ENCODE measurements around the gene USP53. TPM values are rescaled to one million over a fixed set of nuclear protein-coding genes. Genes with fewer than 3 reads are reported as not detected.

USP53 gene
- total and polyA plus RNA-seq, 2 experiments from 2014 or later: 17.1 to 27.7 TPM

DNA sequence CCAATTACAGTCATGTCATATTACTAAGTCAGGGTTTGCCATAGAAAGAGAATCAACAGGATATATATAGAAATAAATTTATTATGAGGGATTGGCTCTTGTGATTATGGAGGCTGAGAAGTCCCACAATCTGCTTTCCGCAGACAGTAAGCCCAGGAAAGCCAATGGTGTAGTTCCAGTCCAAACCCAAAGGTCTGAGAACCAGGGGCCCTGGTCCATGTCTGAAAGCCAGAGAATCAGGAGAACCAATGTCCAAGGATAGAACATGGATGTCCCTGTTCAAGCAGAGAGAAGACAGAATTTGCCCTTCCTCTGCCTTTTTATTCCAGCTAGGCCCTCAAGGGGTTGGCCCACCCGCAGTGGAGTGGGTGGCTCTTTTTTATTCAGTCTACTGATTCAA, 83.8 kb downstream of the USP53 start (continued):
- TF ChIP-seq, protein P1, sequence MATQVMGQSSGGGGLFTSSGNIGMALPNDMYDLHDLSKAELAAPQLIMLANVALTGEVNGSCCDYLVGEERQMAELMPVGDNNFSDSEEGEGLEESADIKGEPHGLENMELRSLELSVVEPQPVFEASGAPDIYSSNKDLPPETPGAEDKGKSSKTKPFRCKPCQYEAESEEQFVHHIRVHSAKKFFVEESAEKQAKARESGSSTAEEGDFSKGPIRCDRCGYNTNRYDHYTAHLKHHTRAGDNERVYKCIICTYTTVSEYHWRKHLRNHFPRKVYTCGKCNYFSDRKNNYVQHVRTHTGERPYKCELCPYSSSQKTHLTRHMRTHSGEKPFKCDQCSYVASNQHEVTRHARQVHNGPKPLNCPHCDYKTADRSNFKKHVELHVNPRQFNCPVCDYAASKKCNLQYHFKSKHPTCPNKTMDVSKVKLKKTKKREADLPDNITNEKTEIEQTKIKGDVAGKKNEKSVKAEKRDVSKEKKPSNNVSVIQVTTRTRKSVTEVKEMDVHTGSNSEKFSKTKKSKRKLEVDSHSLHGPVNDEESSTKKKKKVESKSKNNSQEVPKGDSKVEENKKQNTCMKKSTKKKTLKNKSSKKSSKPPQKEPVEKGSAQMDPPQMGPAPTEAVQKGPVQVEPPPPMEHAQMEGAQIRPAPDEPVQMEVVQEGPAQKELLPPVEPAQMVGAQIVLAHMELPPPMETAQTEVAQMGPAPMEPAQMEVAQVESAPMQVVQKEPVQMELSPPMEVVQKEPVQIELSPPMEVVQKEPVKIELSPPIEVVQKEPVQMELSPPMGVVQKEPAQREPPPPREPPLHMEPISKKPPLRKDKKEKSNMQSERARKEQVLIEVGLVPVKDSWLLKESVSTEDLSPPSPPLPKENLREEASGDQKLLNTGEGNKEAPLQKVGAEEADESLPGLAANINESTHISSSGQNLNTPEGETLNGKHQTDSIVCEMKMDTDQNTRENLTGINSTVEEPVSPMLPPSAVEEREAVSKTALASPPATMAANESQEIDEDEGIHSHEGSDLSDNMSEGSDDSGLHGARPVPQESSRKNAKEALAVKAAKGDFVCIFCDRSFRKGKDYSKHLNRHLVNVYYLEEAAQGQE (IDR thresholded peaks at IDR 0.05; ENCODE audit: unreplicated experiment): no peak
- TF ChIP-seq ZNF114 (CRISPR knock-in tag; IDR thresholded peaks at IDR 0.05): no peak

DNA sequence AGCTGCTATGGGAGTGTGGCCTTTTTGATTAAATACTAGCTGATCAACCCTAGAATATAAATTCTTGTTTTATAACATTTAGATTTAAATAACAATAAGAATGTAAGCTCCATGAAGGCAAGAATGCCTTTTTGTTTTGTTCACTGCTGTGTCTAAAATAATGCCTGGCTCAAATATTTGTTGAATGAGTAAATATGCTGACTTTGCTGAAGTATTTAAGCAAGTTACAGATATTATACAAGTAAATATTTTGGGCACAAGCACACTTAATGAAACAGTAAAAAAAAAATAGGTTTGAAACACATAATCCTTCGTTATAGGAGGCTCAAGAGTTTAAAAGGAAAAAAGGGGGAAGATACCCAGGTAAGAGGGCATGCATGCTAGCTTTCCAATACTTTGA, 85.3 kb downstream of the USP53 start:
- no peak overlapping the region for H3K27ac ChIP-seq (ENCODE audit: low read depth)
- no peaks in the 10 kb centered on the region for H4K20me1 ChIP-seq (replicated peaks; ENCODE audit: insufficient read depth)
- no peaks in the 10 kb centered on the region for H3K36me3 ChIP-seq (ENCODE audit: insufficient read depth)
- H3K4me3 ChIP-seq: no peak overlapping the region
- H3K9me3 Mint-ChIP-seq: no peaks in the 10 kb centered on the region
- no peaks in the 10 kb centered on the region for H3K9me2 ChIP-seq (ENCODE audit: insufficient read depth)
- H3K36me3 Mint-ChIP-seq (ENCODE audit: low read depth): peaks cover 29% of the 10 kb centered on the region
- H3K27me3 ChIP-seq (ENCODE audit: insufficient read depth): no peaks in the 10 kb centered on the region
- no peak overlapping the region for H3K27ac Mint-ChIP-seq
- H3K27me3 Mint-ChIP-seq (ENCODE audit: insufficient read depth, low read depth, poor library complexity): peaks cover 21% of the 10 kb centered on the region
- no peak overlapping the region for H3K4me2 ChIP-seq
- peaks cover 11% of the 10 kb centered on the region; the same call in 1 of the 2 replicates for H3K4me1 ChIP-seq (ENCODE audit: insufficient read depth)
- H3K79me2 ChIP-seq (replicated peaks; ENCODE audit: insufficient read depth): peaks cover 20% of the 10 kb centered on the region
- TF ChIP-seq, protein P2, sequence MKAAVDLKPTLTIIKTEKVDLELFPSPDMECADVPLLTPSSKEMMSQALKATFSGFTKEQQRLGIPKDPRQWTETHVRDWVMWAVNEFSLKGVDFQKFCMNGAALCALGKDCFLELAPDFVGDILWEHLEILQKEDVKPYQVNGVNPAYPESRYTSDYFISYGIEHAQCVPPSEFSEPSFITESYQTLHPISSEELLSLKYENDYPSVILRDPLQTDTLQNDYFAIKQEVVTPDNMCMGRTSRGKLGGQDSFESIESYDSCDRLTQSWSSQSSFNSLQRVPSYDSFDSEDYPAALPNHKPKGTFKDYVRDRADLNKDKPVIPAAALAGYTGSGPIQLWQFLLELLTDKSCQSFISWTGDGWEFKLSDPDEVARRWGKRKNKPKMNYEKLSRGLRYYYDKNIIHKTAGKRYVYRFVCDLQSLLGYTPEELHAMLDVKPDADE (IDR thresholded peaks at IDR 0.05): no peak
- TF ChIP-seq, protein P1 (IDR thresholded peaks at IDR 0.05; ENCODE audit: unreplicated experiment): no peak
- TF ChIP-seq NANOG (IDR thresholded peaks at IDR 0.05; ENCODE audit: borderline replicate concordance) (no peak), ZNF331 (CRISPR knock-in tag; IDR thresholded peaks at IDR 0.05; ENCODE audit: low read depth) (no peak), POLR2AphosphoS5 (IDR thresholded peaks at IDR 0.05; ENCODE audit: low read depth) (no peak), CREB1 (CRISPR knock-in tag; IDR thresholded peaks at IDR 0.05; ENCODE audit: low read depth) (no peak)
- TF ChIP-seq, protein P3, sequence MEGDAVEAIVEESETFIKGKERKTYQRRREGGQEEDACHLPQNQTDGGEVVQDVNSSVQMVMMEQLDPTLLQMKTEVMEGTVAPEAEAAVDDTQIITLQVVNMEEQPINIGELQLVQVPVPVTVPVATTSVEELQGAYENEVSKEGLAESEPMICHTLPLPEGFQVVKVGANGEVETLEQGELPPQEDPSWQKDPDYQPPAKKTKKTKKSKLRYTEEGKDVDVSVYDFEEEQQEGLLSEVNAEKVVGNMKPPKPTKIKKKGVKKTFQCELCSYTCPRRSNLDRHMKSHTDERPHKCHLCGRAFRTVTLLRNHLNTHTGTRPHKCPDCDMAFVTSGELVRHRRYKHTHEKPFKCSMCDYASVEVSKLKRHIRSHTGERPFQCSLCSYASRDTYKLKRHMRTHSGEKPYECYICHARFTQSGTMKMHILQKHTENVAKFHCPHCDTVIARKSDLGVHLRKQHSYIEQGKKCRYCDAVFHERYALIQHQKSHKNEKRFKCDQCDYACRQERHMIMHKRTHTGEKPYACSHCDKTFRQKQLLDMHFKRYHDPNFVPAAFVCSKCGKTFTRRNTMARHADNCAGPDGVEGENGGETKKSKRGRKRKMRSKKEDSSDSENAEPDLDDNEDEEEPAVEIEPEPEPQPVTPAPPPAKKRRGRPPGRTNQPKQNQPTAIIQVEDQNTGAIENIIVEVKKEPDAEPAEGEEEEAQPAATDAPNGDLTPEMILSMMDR (conservative IDR thresholded peaks at IDR 0.05; ENCODE audit: low read depth in 2 of 2): no peak
- H2AFZ ChIP-seq: no peak overlapping the region
- ATAC-seq (no peak), DNase-seq (ENCODE audit: low spot score) (no peak)
- no peaks in the 10 kb centered on the region for H3F3A ChIP-seq (replicated peaks; ENCODE audit: low read depth)
- peaks cover 15% of the 10 kb centered on the region for H3K4me1 Mint-ChIP-seq
- no peak overlapping the region; the same call in 2 of the 3 replicates for H3K4me3 Mint-ChIP-seq

Data from GM23338 (cell line).